Activated effector memory CD4-positive, alpha-beta T cell treated with anti-CD3 and anti-CD28 coated beads, Interleukin-2, amount 50 U/mL, for 16 hours (primary cell): ENCODE measurements around the gene CRAMP1.
A peak's percentile ranks its signal among the peaks of the same experiment; 100 is the strongest.

Experiments
- DNase-seq: peaks from one replicate; pipeline ENCODE4 v3.0.0-alpha.2; 2020

Gene CRAMP1

GRCh38 chr16:1657841-1658240 is 45.7 kb downstream of the CRAMP1 start:
- DNase-seq: no peak

GRCh38 chr16:1659031-1659430 is 46.9 kb downstream of the CRAMP1 start:
- no peak for DNase-seq

GRCh38 chr16:1661826-1662225 is 49.7 kb downstream of the CRAMP1 start:
- DNase-seq: no peak

- DNase-seq: no peak
These were observed 50.4 kb downstream of the CRAMP1 start for GRCh38 chr16:1662543-1662942.

- DNase-seq: no peak
These were observed 53.7 kb downstream of the CRAMP1 start for GRCh38 chr16:1665829-1666228.

GRCh38 chr16:1666316-1666715 is 54.2 kb downstream of the CRAMP1 start:
- DNase-seq: no peak

GRCh38 chr16:1667271-1667670 is 55.1 kb downstream of the CRAMP1 start:
- no peak for DNase-seq

- DNase-seq: no peak
These were observed 55.8 kb downstream of the CRAMP1 start for GRCh38 chr16:1667916-1668315.

GRCh38 chr16:1668612-1669319 is 56.6 kb downstream of the CRAMP1 start:
- DNase-seq: no peak

GRCh38 chr16:1669698-1670097 is 57.5 kb downstream of the CRAMP1 start:
- DNase-seq: no peak

GRCh38 chr16:1670371-1670770 is 58.2 kb downstream of the CRAMP1 start:
- DNase-seq: no peak

- no peak for DNase-seq
These were observed 58.7 kb downstream of the CRAMP1 start for GRCh38 chr16:1670866-1671265.

GRCh38 chr16:1673424-1674151 is 61.4 kb downstream of the CRAMP1 start:
- no peak for DNase-seq

- no peak for DNase-seq
These were observed 62.1 kb downstream of the CRAMP1 start for GRCh38 chr16:1674306-1674705.

GRCh38 chr16:1674751-1675664 is 62.8 kb downstream of the CRAMP1 start:
- DNase-seq: no peak

GRCh38 chr16:1676661-1677060 is 64.5 kb downstream of the CRAMP1 start:
- no peak for DNase-seq

GRCh38 chr16:1677339-1677738 is 65.2 kb downstream of the CRAMP1 start:
- no peak for DNase-seq

- DNase-seq: peak; percentile 99
These were observed 65.9 kb downstream of the CRAMP1 start, which contains the start of gene JPT2 for GRCh38 chr16:1677942-1678499. JPT2 (plus strand) TSS chr16:1678279; CDS start chr16:1678313, 34 bp downstream.

- peak; percentile 83 for DNase-seq
These were observed 66.4 kb downstream of the CRAMP1 start for GRCh38 chr16:1678500-1679098.

- DNase-seq: no peak
These were observed 68.2 kb downstream of the CRAMP1 start for GRCh38 chr16:1680361-1680760.

GRCh38 chr16:1681032-1681431 is 68.9 kb downstream of the CRAMP1 start:
- DNase-seq: no peak
